H1 (cell line): Measurements from ENCODE around the gene IL37. TPM values are rescaled to one million over a fixed set of nuclear protein-coding genes. Genes with fewer than 3 reads are reported as not detected.

ENCODE experiments used
- CTCF ChIA-PET: fragments of 300-600 bp; sonication (Branson Sonifier 250); formaldehyde crosslinking; loops from one replicate; lab custom pipeline; 2021; ENCODE audit not compliant: partially characterized antibody; lab: Charles Lee
- POLR2A ChIA-PET: fragments of 300-600 bp; sonication (Branson Sonifier 250); formaldehyde crosslinking; loops from one replicate; lab custom pipeline; 2021; ENCODE audit warnings: inconsistent platforms; ENCODE audit not compliant: partially characterized antibody; lab: Charles Lee
- DNase-seq, 2 experiments: peaks; one replicate each; pipeline versions ENCODE4 v3.0.0 to v3.0.0-alpha.2; 2010 to 2022; ENCODE audit warnings: low spot score in 2 of 2, low read depth in 1 of 2, mixed read lengths in 1 of 2
- FAIRE-seq: peaks from 2 replicates; lab custom pipeline; 2011; peaks lifted over from hg19 to GRCh38; lab: Jason Lieb, UNC
- H2AFZ ChIP-seq: 2 replicates; pipeline ENCODE4 v1.8.1; 2012; ENCODE audit warnings: low read length, inconsistent platforms
- H2AK5ac ChIP-seq: 2 replicates; pipeline ENCODE4 v1.6.1; 2013; ENCODE audit warnings: low read depth, low read length
- H2BK120ac ChIP-seq: replicated peaks from 2 replicates; pipeline ENCODE3; 2013; ENCODE audit warnings: low read depth, low read length, inconsistent platforms
- H2BK12ac ChIP-seq: 2 replicates; pipeline ENCODE4 v1.6.1; 2013; ENCODE audit warnings: low read depth, low read length
- H2BK15ac ChIP-seq: 2 replicates; pipeline ENCODE4 v1.6.1; 2013; ENCODE audit warnings: low read length
- H2BK20ac ChIP-seq: 2 replicates; pipeline ENCODE4 v1.6.1; 2013; ENCODE audit warnings: low read length
- H2BK5ac ChIP-seq: 2 replicates; pipeline ENCODE4 v1.6.1; 2013; ENCODE audit warnings: low read depth, low read length
- H3K14ac ChIP-seq: 2 replicates; pipeline ENCODE4 v1.6.1; 2013; ENCODE audit warnings: inconsistent platforms; ENCODE audit not compliant: insufficient read length
- H3K18ac ChIP-seq: 2 replicates; pipeline ENCODE4 v1.6.1; 2013; ENCODE audit warnings: low read length; ENCODE audit errors: extremely low read depth
- H3K23ac ChIP-seq: 2 replicates; pipeline ENCODE4 v1.6.1; 2013; ENCODE audit warnings: inconsistent platforms; ENCODE audit not compliant: insufficient read length
- H3K23me2 ChIP-seq: 2 replicates; pipeline ENCODE4 v1.6.1; 2013; ENCODE audit warnings: low read depth, low read length
- H3K27ac ChIP-seq: 2 replicates; pipeline ENCODE4 v1.6.1; 2011; ENCODE audit warnings: low read depth, low read length, inconsistent platforms
- H3K27me3 ChIP-seq, 4 experiments: replicated peaks in 1 of 4; 1 replicate in 1 of 4; 2 replicates in 3 of 4; pipeline versions ENCODE4 v1.6.1 to v1.8.1; 2011 to 2013; ENCODE audit warnings: low read length in 3 of 4, mild to moderate bottlenecking in 3 of 4, inconsistent platforms in 2 of 4, mixed read lengths in 2 of 4, moderate library complexity in 1 of 4; ENCODE audit not compliant: control insufficient read depth in 3 of 4, insufficient read depth in 3 of 4; ENCODE audit errors: extremely low read depth in 1 of 4
- H3K36me3 ChIP-seq, 4 experiments: 2 replicates each; pipeline versions ENCODE4 v1.6.1 to v1.8.1; 2011 to 2013; ENCODE audit warnings: mild to moderate bottlenecking in 4 of 4, low read length in 3 of 4, moderate library complexity in 2 of 4, control low read depth in 1 of 4, inconsistent platforms in 1 of 4; ENCODE audit not compliant: insufficient read depth in 4 of 4, control insufficient read depth in 2 of 4
- H3K4ac ChIP-seq: replicated peaks from 2 replicates; pipeline ENCODE3; 2013; ENCODE audit warnings: low read length, low read depth, mixed read lengths, inconsistent platforms; ENCODE audit not compliant: insufficient read length
- H3K4me1 ChIP-seq, 4 experiments: replicated peaks in 1 of 4; 1 replicate in 1 of 4; 2 replicates in 3 of 4; pipeline versions ENCODE4 v1.6.1 to v1.8.1; 2011 to 2013; ENCODE audit warnings: low read length in 3 of 4, inconsistent platforms in 2 of 4, mixed read lengths in 1 of 4; ENCODE audit not compliant: insufficient read depth in 4 of 4, control insufficient read depth in 3 of 4
- H3K4me2 ChIP-seq, 2 experiments: 2 replicates each; pipeline versions ENCODE4 v1.6.1 to v1.8.1; 2011 to 2013; ENCODE audit warnings: low read depth in 2 of 2, low read length in 2 of 2, control low read depth in 1 of 2, inconsistent platforms in 1 of 2, mild to moderate bottlenecking in 1 of 2; ENCODE audit not compliant: insufficient read depth in 1 of 2
- H3K4me3 ChIP-seq, 4 experiments: fragments of 200-600, 300-600 bp in 1 of 4; sonication (generic), shearing (Covaris generic), sonication (Bioruptor Twin) in 1 of 4; 2 replicates each; pipeline versions ENCODE4 v1.5.1 to v1.8.1; 2011 to 2016; ENCODE audit warnings: low read length in 4 of 4, low read depth in 3 of 4, control low read depth in 2 of 4, inconsistent platforms in 2 of 4, mild to moderate bottlenecking in 2 of 4, mixed read lengths in 1 of 4, moderate library complexity in 1 of 4; ENCODE audit not compliant: insufficient read depth in 2 of 4; ENCODE audit errors: extremely low read depth in 1 of 4
- H3K56ac ChIP-seq: replicated peaks from 2 replicates; pipeline ENCODE3; 2013; ENCODE audit warnings: low read depth, mild to moderate bottlenecking, mixed read lengths, low read length, inconsistent platforms; ENCODE audit not compliant: insufficient read length
- H3K79me1 ChIP-seq: 2 replicates; pipeline ENCODE4 v1.6.1; 2013; ENCODE audit warnings: low read depth, low read length, control low read depth
- H3K79me2 ChIP-seq, 2 experiments: 2 replicates each; pipeline versions ENCODE4 v1.6.1 to v1.8.1; 2012 to 2013; ENCODE audit warnings: low read length in 2 of 2, mild to moderate bottlenecking in 2 of 2, inconsistent platforms in 1 of 2; ENCODE audit not compliant: insufficient read depth in 2 of 2, control insufficient read depth in 1 of 2
- H3K9ac ChIP-seq, 4 experiments: replicated peaks in 1 of 4; 1 replicate in 1 of 4; 2 replicates in 3 of 4; pipeline versions ENCODE4 v1.6.1 to v1.8.1; 2011 to 2013; ENCODE audit warnings: low read depth in 3 of 4, low read length in 3 of 4, control low read depth in 2 of 4, mild to moderate bottlenecking in 2 of 4, moderate library complexity in 2 of 4, inconsistent platforms in 1 of 4; ENCODE audit errors: extremely low read depth in 1 of 4
- H3K9me3 ChIP-seq, 2 experiments: 2 replicates each; pipeline versions ENCODE4 v1.6.1 to v1.8.1; 2012 to 2013; ENCODE audit warnings: mild to moderate bottlenecking in 2 of 2, moderate library complexity in 2 of 2, control low read depth in 1 of 2, inconsistent platforms in 1 of 2, low read depth in 1 of 2, low read length in 1 of 2, mixed read lengths in 1 of 2; ENCODE audit not compliant: insufficient read depth in 2 of 2
- H4K20me1 ChIP-seq, 2 experiments: replicated peaks in 1 of 2; 2 replicates each; pipeline versions ENCODE3 to v1.8.1; 2011 to 2013; ENCODE audit warnings: inconsistent platforms in 2 of 2, low read length in 2 of 2, mild to moderate bottlenecking in 1 of 2; ENCODE audit not compliant: insufficient read depth in 2 of 2, control insufficient read depth in 1 of 2
- H4K5ac ChIP-seq: 2 replicates; pipeline ENCODE4 v1.6.1; 2013; ENCODE audit warnings: low read length, low read depth, mixed read lengths, inconsistent platforms; ENCODE audit not compliant: insufficient read length
- H4K8ac ChIP-seq: 2 replicates; pipeline ENCODE4 v1.8.0; 2013; ENCODE audit warnings: mild to moderate bottlenecking, moderate library complexity, low read length, inconsistent platforms; ENCODE audit not compliant: insufficient read depth; ENCODE audit errors: extremely low read depth
- H4K91ac ChIP-seq: replicated peaks from 2 replicates; pipeline ENCODE3; 2013; ENCODE audit warnings: low read length, mixed read lengths, inconsistent platforms; ENCODE audit not compliant: insufficient read length
- CEBPB ChIP-seq: IDR thresholded peaks from 2 replicates; pipeline ENCODE4 v1.6.1; 2012; ENCODE audit warnings: low read depth, low read length
- RAD21 ChIP-seq, 2 experiments: IDR thresholded peaks in 1 of 2; conservative IDR thresholded peaks in 1 of 2; 2 replicates each; pipeline ENCODE4 v1.6.1; 2011; ENCODE audit warnings: low read depth in 2 of 2, low read length in 2 of 2, improper control_type of control experiment in 1 of 2, inconsistent platforms in 1 of 2, mild to moderate bottlenecking in 1 of 2, moderate library complexity in 1 of 2
- YY1 ChIP-seq: IDR thresholded peaks from 2 replicates; pipeline ENCODE4 v1.6.1; 2011; ENCODE audit warnings: low read depth, mild to moderate bottlenecking, low read length
- WGBS, 2 experiments: shearing (Covaris generic) in 1 of 2; methylation state at CpG; one replicate each; pipeline versions ENCODE4 v1.1.6 to v1.1.7; 2013 to 2015; ENCODE audit warnings: low lambda C conversion rate in 2 of 2, mixed read lengths in 2 of 2, inconsistent platforms in 1 of 2, low coverage in 1 of 2, missing lambda C conversion rate in 1 of 2; ENCODE audit not compliant: insufficient replicate concordance in 2 of 2, insufficient coverage in 1 of 2, insufficient read length in 1 of 2; ENCODE audit errors: extremely low coverage in 1 of 2, missing lambda C conversion rate in 1 of 2; 5-methylcytosine and 5-hydroxymethylcytosine counted together
- polyA plus RNA-seq, 7 experiments: library from polyadenylated mRNA; depleted of rRNA in 3 of 7; stranded (reverse) in 5 of 7; unstranded in 2 of 7; fragments of >200 nt in 5 of 7; fragments of 200-250 nt in 2 of 7; gene quantifications; 1 replicate in 5 of 7; 2 replicates in 1 of 7; 4 replicates in 1 of 7; pipeline versions ENCODE4 v1.2.1 to v1.2.3, GENCODE V29; 2011 to 2013; ENCODE audit warnings: missing spikeins in 2 of 7, mixed read lengths in 2 of 7
- total RNA-seq: library from RNA; stranded (reverse); fragmentation: NEBNext Ultra II Directional; extraction: Animal tissue kit (Norgen Biotek cat#: 25700); gene quantifications from 2 replicates; pipeline ENCODE4 v1.2.1, GENCODE V29; 2021

The IL37 gene
- total and polyA plus RNA-seq, 2 of the 8 experiments (the other 6 are each of a cell fraction or from before 2014, with no cell fraction given): 0.18 TPM; not detected in 1

GRCh38 chr2:112958428-112959108 is 47.6 kb downstream of the IL37 start:
- ChIA-PET CTCF (interaction anchor here (0.7 to 3.9 kb wide), 39 partner anchors 11 to 1472 kb away, joined by 3 to 41 read pairs (median 3); partner anchors contain the start of gene IL36G), POLR2A (no interaction called here)
- Histone ChIP-seq H4K20me1 (no peaks in the 10 kb centered on the region), H4K5ac (no peak overlapping the region), H3K23me2 (no peaks in the 10 kb centered on the region), H2BK15ac (no peak overlapping the region; the same call in 1 of the 2 replicates), H3K4me2 (no peak overlapping the region), H3K79me2 (no peaks in the 10 kb centered on the region), H3K9me3 (no peaks in the 10 kb centered on the region), H2BK20ac (no peak overlapping the region), H2AK5ac (no peak overlapping the region), H2BK12ac (no peak overlapping the region), H3K23ac (no peak overlapping the region), H3K4me1 (no peaks in the 10 kb centered on the region), H2BK120ac (no peak overlapping the region), H3K4ac (no peak overlapping the region), H4K8ac (no peak overlapping the region; the same call in 1 of the 2 replicates), H3K27me3 (no peaks in the 10 kb centered on the region; a peak in 1 of 7 replicates), H3K14ac (no peak overlapping the region), H4K91ac (no peak overlapping the region), H3K27ac (no peak overlapping the region), H3K79me1 (no peaks in the 10 kb centered on the region), H3K18ac (no peak overlapping the region), H2AFZ (0 out of 2 replicates have a peak overlapping the region, but pooled peaks have one; percentile 82), H2BK5ac (no peak overlapping the region), H3K36me3 (no peaks in the 10 kb centered on the region), H3K9ac (no peak overlapping the region), H3K4me3 (no peak overlapping the region), H3K56ac (no peak overlapping the region)
- FAIRE-seq: peak; percentile 24
- DNase-seq: peak in 1 of 2 experiments; percentile 49
- 57% methylated on average over 9 of the region's 9 CpGs; no CpG with 5 or more reads in 1 of the 2 experiments for WGBS, 2 experiments
- TF ChIP-seq CEBPB (peak; percentile 77), YY1 (0 out of 2 replicates have a peak, but pooled peaks have one; percentile 19), RAD21 (IDR thresholded peaks at IDR 0.05 in 1 of 2, conservative IDR thresholded peaks at IDR 0.05 in 1 of 2; ENCODE audit: low read depth in 2 of 2, low read length in 2 of 2) (peak; percentile 56 to 72)
